ENCODE measurements around the gene LRRC7.

LRRC7 gene

DNA sequence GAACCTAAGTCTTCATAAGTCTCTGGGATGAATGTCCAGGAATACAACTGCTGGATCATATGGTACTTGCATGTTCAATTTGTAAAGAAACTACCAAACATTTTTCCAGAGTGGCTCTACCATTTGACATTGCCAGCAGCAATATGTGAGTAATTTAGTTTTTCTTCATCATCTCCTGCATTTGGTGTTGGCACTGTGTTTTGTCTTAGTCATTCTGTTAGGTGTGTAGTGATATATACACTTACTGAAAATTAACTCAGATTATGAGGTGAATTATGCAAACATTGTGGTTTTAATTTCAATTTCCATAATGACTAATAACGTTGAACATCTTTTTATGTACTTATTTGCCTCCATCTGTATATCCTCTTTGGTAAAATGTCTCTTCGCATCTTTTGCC, 499.0 kb downstream of the LRRC7 start:
- Histone ChIP-seq H3K4me3 (ENCODE audit: low read depth, low read length, poor library complexity, severe bottlenecking) (no peak overlapping the region), H3K9ac (ENCODE audit: low read length) (no peak overlapping the region), H3K36me3 (ENCODE audit: insufficient read depth, low read length) (no peaks in the 10 kb centered on the region), H3K4me1 (ENCODE audit: insufficient read depth, low read length, severe bottlenecking) (no peaks in the 10 kb centered on the region), H3K4me2 (ENCODE audit: low read length) (no peak overlapping the region), H2AFZ (ENCODE audit: low read length) (no peak overlapping the region), H3K79me2 (ENCODE audit: insufficient read depth, low read length) (no peaks in the 10 kb centered on the region), H4K20me1 (ENCODE audit: insufficient read depth, low read length) (no peaks in the 10 kb centered on the region), H3K27me3 (ENCODE audit: insufficient read depth, low read length) (no peaks in the 10 kb centered on the region), H3K9me3 (ENCODE audit: low read length) (no peaks in the 10 kb centered on the region), H3K9me2 (ENCODE audit: low read depth, low read length) (no peaks in the 10 kb centered on the region), H3K27ac (ENCODE audit: low read depth, low read length, poor library complexity, severe bottlenecking) (no peak overlapping the region), H3F3A (ENCODE audit: insufficient read depth, low read length) (no peaks in the 10 kb centered on the region)
- TF ChIP-seq, protein P1, sequence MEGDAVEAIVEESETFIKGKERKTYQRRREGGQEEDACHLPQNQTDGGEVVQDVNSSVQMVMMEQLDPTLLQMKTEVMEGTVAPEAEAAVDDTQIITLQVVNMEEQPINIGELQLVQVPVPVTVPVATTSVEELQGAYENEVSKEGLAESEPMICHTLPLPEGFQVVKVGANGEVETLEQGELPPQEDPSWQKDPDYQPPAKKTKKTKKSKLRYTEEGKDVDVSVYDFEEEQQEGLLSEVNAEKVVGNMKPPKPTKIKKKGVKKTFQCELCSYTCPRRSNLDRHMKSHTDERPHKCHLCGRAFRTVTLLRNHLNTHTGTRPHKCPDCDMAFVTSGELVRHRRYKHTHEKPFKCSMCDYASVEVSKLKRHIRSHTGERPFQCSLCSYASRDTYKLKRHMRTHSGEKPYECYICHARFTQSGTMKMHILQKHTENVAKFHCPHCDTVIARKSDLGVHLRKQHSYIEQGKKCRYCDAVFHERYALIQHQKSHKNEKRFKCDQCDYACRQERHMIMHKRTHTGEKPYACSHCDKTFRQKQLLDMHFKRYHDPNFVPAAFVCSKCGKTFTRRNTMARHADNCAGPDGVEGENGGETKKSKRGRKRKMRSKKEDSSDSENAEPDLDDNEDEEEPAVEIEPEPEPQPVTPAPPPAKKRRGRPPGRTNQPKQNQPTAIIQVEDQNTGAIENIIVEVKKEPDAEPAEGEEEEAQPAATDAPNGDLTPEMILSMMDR (IDR thresholded peaks at IDR 0.05; ENCODE audit: low read length): no peak
- no peak for TF ChIP-seq EZH2 (IDR thresholded peaks at IDR 0.05; ENCODE audit: borderline replicate concordance, low read length)

DNA sequence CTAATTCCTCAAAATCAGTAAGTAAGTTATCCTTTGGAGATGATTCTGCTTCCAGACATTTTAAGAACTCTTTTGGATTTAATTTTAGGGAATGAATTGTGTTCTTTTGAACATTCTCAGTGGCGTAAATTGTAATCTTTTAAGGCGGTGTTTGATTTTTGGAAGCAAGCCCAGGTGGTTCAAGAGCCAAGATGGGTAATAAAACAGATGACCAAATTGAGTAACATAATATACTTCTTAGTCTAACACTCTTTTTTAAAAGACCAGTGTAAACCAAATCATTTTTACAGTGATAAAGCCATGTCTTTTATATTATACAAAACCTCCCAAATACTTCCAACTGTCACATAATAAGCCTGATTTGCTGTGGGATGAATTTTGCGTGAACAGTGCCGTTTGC, 503.9 kb downstream of the LRRC7 start:
- H4K20me1 ChIP-seq (ENCODE audit: insufficient read depth, low read length): no peaks in the 10 kb centered on the region
- H3K9me3 ChIP-seq (ENCODE audit: low read length): no peaks in the 10 kb centered on the region
- no peak overlapping the region for H3K27ac ChIP-seq (ENCODE audit: low read depth, low read length, poor library complexity, severe bottlenecking)
- TF ChIP-seq, protein P1 (IDR thresholded peaks at IDR 0.05; ENCODE audit: low read length): no peak
- TF ChIP-seq EZH2 (IDR thresholded peaks at IDR 0.05; ENCODE audit: borderline replicate concordance, low read length): no peak
- no peaks in the 10 kb centered on the region for H3K9me2 ChIP-seq (ENCODE audit: low read depth, low read length)
- no peak overlapping the region for H3K4me2 ChIP-seq (ENCODE audit: low read length)
- H3K9ac ChIP-seq (ENCODE audit: low read length): no peak overlapping the region
- no peak overlapping the region for H3K4me3 ChIP-seq (ENCODE audit: low read depth, low read length, poor library complexity, severe bottlenecking)
- H2AFZ ChIP-seq (ENCODE audit: low read length): no peak overlapping the region
- no peaks in the 10 kb centered on the region for H3K27me3 ChIP-seq (ENCODE audit: insufficient read depth, low read length)
- no peaks in the 10 kb centered on the region for H3F3A ChIP-seq (ENCODE audit: insufficient read depth, low read length)
- no peaks in the 10 kb centered on the region for H3K79me2 ChIP-seq (ENCODE audit: insufficient read depth, low read length)
- H3K4me1 ChIP-seq (ENCODE audit: insufficient read depth, low read length, severe bottlenecking): no peaks in the 10 kb centered on the region
- H3K36me3 ChIP-seq (ENCODE audit: insufficient read depth, low read length): no peaks in the 10 kb centered on the region

DNA sequence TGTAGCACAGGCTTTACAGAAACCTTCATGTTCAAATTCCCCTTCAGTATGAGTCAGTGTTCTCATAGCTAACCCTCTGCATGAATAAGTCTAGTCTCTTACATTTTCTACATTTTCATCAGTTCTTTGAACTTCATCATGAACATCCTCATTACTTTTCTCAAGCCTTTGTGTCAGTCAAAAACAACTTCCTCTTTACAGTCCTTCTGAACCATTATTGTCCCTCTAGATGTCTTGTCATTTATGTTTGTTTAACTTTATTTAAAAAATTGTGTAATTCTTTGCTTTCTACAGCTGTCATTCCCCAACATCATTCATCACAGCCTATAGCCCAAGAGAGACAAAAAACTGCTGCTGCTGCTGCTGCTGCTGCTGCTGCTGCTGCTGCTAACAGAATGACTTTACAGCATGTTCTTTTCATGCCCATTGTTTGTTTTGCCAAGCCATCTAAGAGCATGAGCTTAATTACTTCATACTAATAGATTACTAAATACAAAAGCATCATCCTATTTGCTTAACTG, 504.6 kb downstream of the LRRC7 start:
- H3K27me3 ChIP-seq (ENCODE audit: insufficient read depth, low read length): no peaks in the 10 kb centered on the region
- no peak overlapping the region for H3K27ac ChIP-seq (ENCODE audit: low read depth, low read length, poor library complexity, severe bottlenecking)
- no peaks in the 10 kb centered on the region for H4K20me1 ChIP-seq (ENCODE audit: insufficient read depth, low read length)
- H3K9ac ChIP-seq (ENCODE audit: low read length): no peak overlapping the region
- no peaks in the 10 kb centered on the region for H3K4me1 ChIP-seq (ENCODE audit: insufficient read depth, low read length, severe bottlenecking)
- H3K4me3 ChIP-seq (ENCODE audit: low read depth, low read length, poor library complexity, severe bottlenecking): no peak overlapping the region
- H3K9me2 ChIP-seq (ENCODE audit: low read depth, low read length): no peaks in the 10 kb centered on the region
- no peaks in the 10 kb centered on the region for H3K36me3 ChIP-seq (ENCODE audit: insufficient read depth, low read length)
- no peaks in the 10 kb centered on the region for H3K9me3 ChIP-seq (ENCODE audit: low read length)
- no peak for TF ChIP-seq EZH2 (IDR thresholded peaks at IDR 0.05; ENCODE audit: borderline replicate concordance, low read length)
- TF ChIP-seq, protein P1 (IDR thresholded peaks at IDR 0.05; ENCODE audit: low read length): no peak
- H3F3A ChIP-seq (ENCODE audit: insufficient read depth, low read length): no peaks in the 10 kb centered on the region
- no peaks in the 10 kb centered on the region for H3K79me2 ChIP-seq (ENCODE audit: insufficient read depth, low read length)
- no peak overlapping the region for H3K4me2 ChIP-seq (ENCODE audit: low read length)
- H2AFZ ChIP-seq (ENCODE audit: low read length): no peak overlapping the region
